ENCODE results near the gene MED12L.

The MED12L gene

DNA sequence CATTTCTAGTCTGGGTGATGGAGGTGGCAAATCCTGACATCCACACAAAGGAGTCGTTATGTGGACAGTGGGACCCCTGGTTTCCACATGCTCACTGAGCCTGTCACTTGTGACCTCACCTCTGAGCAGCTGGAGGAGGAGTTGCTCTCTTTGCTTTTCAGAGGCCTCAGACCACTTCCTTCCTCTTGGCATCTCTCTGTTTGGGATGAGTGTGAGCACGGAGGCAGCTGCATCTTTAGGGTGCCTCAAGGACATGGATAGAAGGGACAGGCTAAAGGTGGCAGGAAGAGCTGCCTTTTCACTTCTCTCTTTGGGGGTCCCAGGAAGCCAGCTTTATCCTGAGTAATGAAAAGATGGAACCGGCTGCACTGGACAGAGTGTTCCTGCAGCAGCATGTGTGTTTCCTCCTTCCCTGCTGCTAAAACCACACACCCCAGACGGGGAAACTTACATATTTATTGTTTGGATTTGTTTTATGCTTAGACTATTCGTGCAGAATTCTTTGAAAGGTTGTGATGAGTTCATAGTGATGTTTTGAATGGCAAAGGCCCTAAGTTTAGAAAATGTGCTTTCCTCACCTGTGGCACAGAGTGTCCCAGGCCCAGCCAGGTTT is 85.8 kb downstream of the MED12L start:
- TF ChIP-seq, protein P1, sequence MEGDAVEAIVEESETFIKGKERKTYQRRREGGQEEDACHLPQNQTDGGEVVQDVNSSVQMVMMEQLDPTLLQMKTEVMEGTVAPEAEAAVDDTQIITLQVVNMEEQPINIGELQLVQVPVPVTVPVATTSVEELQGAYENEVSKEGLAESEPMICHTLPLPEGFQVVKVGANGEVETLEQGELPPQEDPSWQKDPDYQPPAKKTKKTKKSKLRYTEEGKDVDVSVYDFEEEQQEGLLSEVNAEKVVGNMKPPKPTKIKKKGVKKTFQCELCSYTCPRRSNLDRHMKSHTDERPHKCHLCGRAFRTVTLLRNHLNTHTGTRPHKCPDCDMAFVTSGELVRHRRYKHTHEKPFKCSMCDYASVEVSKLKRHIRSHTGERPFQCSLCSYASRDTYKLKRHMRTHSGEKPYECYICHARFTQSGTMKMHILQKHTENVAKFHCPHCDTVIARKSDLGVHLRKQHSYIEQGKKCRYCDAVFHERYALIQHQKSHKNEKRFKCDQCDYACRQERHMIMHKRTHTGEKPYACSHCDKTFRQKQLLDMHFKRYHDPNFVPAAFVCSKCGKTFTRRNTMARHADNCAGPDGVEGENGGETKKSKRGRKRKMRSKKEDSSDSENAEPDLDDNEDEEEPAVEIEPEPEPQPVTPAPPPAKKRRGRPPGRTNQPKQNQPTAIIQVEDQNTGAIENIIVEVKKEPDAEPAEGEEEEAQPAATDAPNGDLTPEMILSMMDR (IDR thresholded peaks at IDR 0.05) = no peak

DNA sequence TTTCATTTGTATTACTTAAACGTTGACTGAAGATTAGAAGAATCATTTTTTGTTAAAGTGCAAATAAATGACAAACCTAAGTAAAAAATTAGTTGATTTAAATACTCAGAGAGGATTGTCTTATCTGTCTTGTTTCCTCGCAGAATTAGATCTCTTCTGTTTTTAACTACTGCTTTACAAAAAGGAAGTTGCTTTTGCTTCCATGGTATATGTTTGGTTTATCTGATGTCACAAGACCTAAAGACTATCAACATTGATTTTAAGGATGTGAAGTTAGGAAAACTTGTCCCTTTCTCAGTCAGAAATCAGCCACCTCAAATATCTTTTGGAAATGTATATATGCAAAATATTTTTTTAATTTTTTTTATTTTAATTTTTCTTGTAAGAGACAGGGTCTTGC is 88.9 kb downstream of the MED12L start:
- TF ChIP-seq, protein P1 (IDR thresholded peaks at IDR 0.05) = no peak

DNA sequence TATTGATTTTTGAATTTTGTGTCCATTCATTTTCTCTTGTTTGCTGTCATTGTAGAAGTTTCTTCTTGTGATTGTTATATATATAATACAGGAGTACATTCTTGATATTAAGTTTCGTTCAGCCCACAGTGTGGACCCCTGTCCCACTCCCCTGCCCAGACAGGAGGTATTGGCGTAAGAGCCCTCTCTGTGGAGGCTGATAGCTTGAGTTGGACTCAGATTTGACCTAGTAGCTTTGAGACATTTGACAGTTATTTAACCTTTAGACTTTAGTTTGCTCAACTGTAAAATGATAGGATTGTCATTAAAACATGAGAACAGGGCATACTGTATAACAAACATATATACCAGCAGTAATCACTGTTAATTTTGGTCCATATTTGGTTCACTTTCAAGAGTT is 90.5 kb downstream of the MED12L start:
- TF ChIP-seq, protein P1 (IDR thresholded peaks at IDR 0.05) = no peak

DNA sequence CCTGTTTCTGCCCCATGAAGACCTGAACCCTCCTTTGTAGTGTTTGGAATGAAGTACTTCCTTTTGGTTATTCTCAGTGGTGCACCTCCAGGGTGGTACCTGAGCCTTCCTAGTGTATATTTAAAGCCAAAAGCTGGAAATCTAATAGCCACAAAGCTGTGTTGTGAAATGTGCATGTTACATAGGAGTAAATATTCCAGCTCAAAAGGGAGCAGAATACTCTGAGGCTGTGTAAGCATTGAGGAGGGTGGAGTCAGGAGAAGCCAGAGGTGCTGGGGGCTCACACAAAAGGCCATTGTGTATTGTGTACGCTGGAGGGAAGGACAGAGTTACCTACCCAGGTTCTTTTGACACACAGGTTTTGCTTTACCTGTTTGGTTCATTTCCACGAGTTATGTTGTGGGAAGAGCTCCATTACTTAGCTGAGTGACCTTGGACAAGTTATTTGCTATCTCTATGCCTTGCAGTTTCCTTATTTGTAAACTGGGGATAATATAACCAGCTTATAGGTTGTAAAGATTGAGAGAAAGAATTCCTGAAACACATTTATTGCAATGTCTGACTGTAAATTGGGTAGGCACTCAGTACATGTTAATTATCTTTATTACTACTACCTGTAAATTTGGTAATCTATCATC is 92.9 kb downstream of the MED12L start:
- TF ChIP-seq, protein P1 (IDR thresholded peaks at IDR 0.05) = no peak

DNA sequence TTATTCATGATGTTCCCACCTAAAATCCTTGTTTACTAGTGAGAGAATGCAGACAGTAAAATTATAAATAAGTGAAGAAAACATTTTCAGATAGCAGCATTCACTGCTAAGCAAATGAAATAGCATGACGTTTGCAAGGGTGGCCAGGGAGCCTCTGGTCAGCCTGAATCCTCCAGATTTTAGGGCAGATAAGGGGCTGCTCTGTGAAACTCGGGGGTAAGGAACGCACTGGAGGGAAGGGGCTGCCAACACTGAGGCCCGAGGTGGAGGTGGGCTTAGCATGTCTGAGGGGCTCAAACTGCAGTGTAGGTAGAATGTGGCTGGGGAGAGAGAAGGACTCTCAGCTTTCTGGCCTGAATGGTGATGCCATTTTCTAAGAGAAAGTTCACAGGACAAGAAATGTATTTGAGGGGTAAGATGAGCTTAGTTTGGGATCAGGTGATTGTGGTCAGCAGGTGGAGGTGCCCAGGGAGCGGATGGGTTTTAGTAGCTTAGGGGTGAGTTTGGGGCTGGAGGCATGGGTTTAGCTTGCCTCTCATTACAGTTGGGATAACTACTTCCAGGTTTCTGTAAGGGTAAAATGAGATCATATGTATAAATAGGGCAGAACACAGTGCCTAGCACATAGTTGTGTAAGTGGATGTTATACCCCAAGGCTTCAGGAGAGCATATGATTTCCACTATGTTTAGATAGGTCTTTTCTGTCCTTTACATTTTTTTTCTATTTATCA is 97.0 kb downstream of the MED12L start:
- TF ChIP-seq, protein P1 (IDR thresholded peaks at IDR 0.05) = no peak

DNA sequence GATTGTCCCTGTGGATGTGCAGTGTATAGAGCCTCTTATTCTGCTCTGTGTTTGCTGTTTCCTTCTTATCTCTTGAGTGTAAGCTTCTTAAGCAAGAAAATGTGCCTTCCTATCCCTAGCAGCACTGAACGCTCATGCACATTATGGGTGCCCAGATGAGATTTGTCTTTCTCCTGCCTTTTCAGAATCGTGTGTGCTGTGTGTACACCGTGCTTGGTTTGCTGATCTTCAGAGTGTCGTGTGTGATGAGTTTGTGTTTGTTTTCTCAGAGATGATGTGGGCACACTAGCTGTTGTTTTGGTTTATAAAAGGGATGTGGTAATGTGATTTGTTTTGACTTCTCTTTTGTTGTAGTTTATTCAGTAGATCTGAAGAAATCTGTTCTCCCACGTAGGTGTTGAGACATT is 97.8 kb downstream of the MED12L start:
- TF ChIP-seq, protein P1 (IDR thresholded peaks at IDR 0.05) = no peak

DNA sequence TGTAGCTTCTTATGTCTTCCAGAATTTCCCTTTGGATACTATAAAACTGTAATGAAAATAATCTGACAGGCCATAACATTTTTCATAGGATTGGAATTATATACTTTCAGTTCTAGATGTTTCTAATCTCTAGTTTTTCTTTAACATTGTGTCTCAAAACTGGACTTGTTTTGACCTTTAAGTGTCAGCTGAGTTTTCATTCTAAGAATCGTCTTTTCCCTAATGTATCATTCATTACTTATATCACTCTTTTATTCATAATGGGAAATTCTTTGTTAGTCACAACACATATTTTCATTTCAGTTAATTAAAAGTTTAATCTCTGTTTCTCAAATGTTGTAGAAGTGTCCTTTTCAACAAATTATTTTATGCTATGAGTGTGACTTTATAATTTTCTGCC is 105.6 kb downstream of the MED12L start:
- TF ChIP-seq, protein P1 (IDR thresholded peaks at IDR 0.05) = no peak
